SIG-M5 treated with dmso at 0.1 percent for 504 hours (cell line): ENCODE measurements around the gene OSM.
"Not testable (repeated sequence)": the region's sequence is repeated elsewhere in the genome, so short reads cannot be mapped to it uniquely, and the experiment has no call there.

Source experiments
- DNase-seq: peaks from one replicate; lab custom pipeline; 2025; ENCODE audit not compliant: unreplicated experiment; lab: John Stamatoyannopoulos, UW

Gene OSM

GRCh38 chr22:30245181-30245984 is 21.3 kb downstream of the OSM start:
- no peak for DNase-seq

- no peak for DNase-seq
These were observed 22.0 kb downstream of the OSM start for GRCh38 chr22:30244641-30245040.

- no peak for DNase-seq
These were observed 22.6 kb downstream of the OSM start for GRCh38 chr22:30244066-30244465.

GRCh38 chr22:30243661-30244060 is 23.0 kb downstream of the OSM start:
- no peak for DNase-seq

- DNase-seq, result no peak
These were observed 24.9 kb downstream of the OSM start for GRCh38 chr22:30241576-30242371.

GRCh38 chr22:30240541-30241417 is 25.9 kb downstream of the OSM start:
- no peak for DNase-seq

- DNase-seq, result no peak
These were observed 26.9 kb downstream of the OSM start for GRCh38 chr22:30239488-30240405.

GRCh38 chr22:30238661-30239487 is 27.8 kb downstream of the OSM start:
- no peak for DNase-seq

GRCh38 chr22:30238136-30238535 is 28.5 kb downstream of the OSM start:
- DNase-seq, result no peak

- DNase-seq, result no peak
These were observed 29.8 kb downstream of the OSM start for GRCh38 chr22:30236875-30237274.

- DNase-seq, result no peak
These were observed 30.9 kb downstream of the OSM start for GRCh38 chr22:30235687-30236170.

GRCh38 chr22:30234786-30235470 is 31.7 kb downstream of the OSM start:
- no peak for DNase-seq

GRCh38 chr22:30234325-30234724 is 32.3 kb downstream of the OSM start:
- not testable (repeated sequence) for DNase-seq

GRCh38 chr22:30233582-30233981 is 33.1 kb downstream of the OSM start:
- no peak for DNase-seq

GRCh38 chr22:30232716-30233218 is 33.9 kb downstream of the OSM start:
- no peak for DNase-seq

- no peak for DNase-seq
These were observed 35.7 kb downstream of the OSM start for GRCh38 chr22:30230787-30231461.

- no peak for DNase-seq
These were observed 36.3 kb downstream of the OSM start for GRCh38 chr22:30230330-30230729.
